OCI-LY1 (cell line): ENCODE measurements around the gene ZER1.
A peak's percentile ranks its signal among the peaks of the same experiment; 100 is the strongest.

ENCODE experiments used
- H2AFZ ChIP-seq: fragments of 200-600 bp; sonication (generic), shearing (Covaris generic); 2 replicates; pipeline ENCODE4 v1.6.0; 2014; ENCODE audit warnings: antibody characterized with exemption, mild to moderate bottlenecking, low read length
- H3F3A ChIP-seq: fragments of 200-600 bp; sonication (generic), shearing (Covaris generic); 2 replicates; pipeline ENCODE4 v1.6.0; 2014; ENCODE audit warnings: mild to moderate bottlenecking, antibody characterized with exemption, low read length, moderate library complexity; ENCODE audit not compliant: insufficient read depth
- H3K27ac ChIP-seq: fragments of 200-600 bp; sonication (generic); 2 replicates; pipeline ENCODE4 v1.5.1; 2014; ENCODE audit warnings: low read length, mixed run types, mild to moderate bottlenecking, low read depth; ENCODE audit not compliant: poor library complexity, severe bottlenecking
- H3K27me3 ChIP-seq: fragments of 200-600 bp; sonication (generic); 2 replicates; pipeline ENCODE4 v1.6.0; 2014; ENCODE audit warnings: antibody characterized with exemption, mild to moderate bottlenecking, low read length, moderate library complexity; ENCODE audit not compliant: insufficient read depth
- H3K36me3 ChIP-seq: fragments of 200-600 bp; sonication (generic); 2 replicates; pipeline ENCODE4 v1.6.1; 2014; ENCODE audit warnings: mild to moderate bottlenecking, antibody characterized with exemption, low read length, moderate library complexity, mixed read lengths; ENCODE audit not compliant: insufficient read depth
- H3K4me1 ChIP-seq: fragments of 200-600 bp; sonication (generic); 2 replicates; pipeline ENCODE4 v1.5.1; 2014; ENCODE audit warnings: mild to moderate bottlenecking, low read length, moderate library complexity; ENCODE audit not compliant: insufficient read depth, severe bottlenecking
- H3K4me2 ChIP-seq: fragments of 200-600 bp; sonication (generic), shearing (Covaris generic); 2 replicates; pipeline ENCODE4 v1.6.1; 2014; ENCODE audit warnings: low read length
- H3K4me3 ChIP-seq: fragments of 200-600 bp; sonication (generic); 2 replicates; pipeline ENCODE4 v1.5.1; 2014; ENCODE audit warnings: low read length, low read depth, mild to moderate bottlenecking, mixed read lengths; ENCODE audit not compliant: poor library complexity, severe bottlenecking
- H3K79me2 ChIP-seq: fragments of 200-600 bp; shearing (Covaris generic); 2 replicates; pipeline ENCODE4 v1.6.1; 2016; ENCODE audit warnings: mixed run types, low read length, mixed read lengths; ENCODE audit not compliant: insufficient read depth
- H3K9ac ChIP-seq: fragments of 200-600 bp; sonication (generic), shearing (Covaris generic); 2 replicates; pipeline ENCODE4 v1.6.1; 2014; ENCODE audit warnings: mild to moderate bottlenecking, low read length, mixed read lengths
- H3K9me2 ChIP-seq: fragments of 200-600 bp; sonication (generic), shearing (Covaris generic); 2 replicates; pipeline ENCODE4 v1.6.1; 2014; ENCODE audit warnings: low read depth, mild to moderate bottlenecking, low read length, mixed read lengths
- H3K9me3 ChIP-seq: fragments of 200-600 bp; shearing (Covaris generic); 2 replicates; pipeline ENCODE4 v1.6.1; 2014; ENCODE audit warnings: low read length, mixed read lengths
- H4K20me1 ChIP-seq: fragments of 200-600 bp; sonication (generic), shearing (Covaris generic); 2 replicates; pipeline ENCODE4 v1.6.0; 2016; ENCODE audit warnings: mild to moderate bottlenecking, low read length; ENCODE audit not compliant: insufficient read depth
- CTCF ChIP-seq: fragments of 200-600 bp; sonication (generic), shearing (Covaris generic); IDR thresholded peaks from 2 replicates; pipeline ENCODE4 v1.5.1; 2017; ENCODE audit warnings: mild to moderate bottlenecking, antibody characterized with exemption, low read length, moderate library complexity, mixed read lengths
- EZH2 ChIP-seq: fragments of 200-600 bp; sonication (generic), shearing (Covaris generic); IDR thresholded peaks from 2 replicates; pipeline ENCODE4 v1.8.0; 2017; ENCODE audit warnings: borderline replicate concordance, mixed run types, mild to moderate bottlenecking, antibody characterized with exemption, low read length, moderate library complexity, mixed read lengths

ZER1 gene

DNA sequence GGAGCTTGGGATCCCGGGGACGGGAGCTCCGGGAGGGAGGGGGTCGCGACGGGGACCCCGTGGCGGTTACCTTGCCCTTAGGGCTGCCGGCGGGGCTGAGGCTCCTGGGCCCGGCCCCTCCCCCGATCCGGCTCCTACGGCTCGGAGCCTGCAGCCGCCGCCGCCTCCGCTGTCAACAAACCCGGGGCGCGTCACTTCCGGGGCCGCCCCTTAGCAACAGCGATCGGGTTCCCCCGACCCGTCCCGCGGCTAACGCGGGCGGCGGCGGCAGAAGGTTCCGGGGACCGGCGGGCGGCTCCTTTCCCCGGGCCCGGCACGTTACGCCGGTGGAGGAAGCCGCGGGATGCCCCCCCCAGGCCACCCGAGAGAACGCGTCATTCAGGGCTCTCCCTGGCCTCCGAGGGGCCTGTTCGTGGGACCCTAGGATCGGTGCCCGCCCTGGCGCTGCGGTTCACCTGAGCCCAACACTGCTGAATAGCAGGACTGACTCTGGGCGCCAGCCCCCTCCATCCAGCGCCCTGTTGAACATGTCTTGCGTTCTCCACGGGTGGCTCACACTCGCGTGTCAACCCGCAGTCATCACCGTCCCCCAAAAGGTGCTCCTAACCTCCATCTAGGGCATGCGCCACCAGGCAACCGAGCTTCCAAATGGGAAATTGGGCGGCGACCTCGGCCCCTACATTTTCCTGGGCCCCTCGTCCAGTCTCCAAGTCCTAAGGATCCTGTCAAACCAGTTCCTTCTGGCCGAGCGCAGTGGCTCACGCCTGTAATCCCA lies at the start of gene ZER1:
Gene ZER1, minus strand, starts transcription at position 183 of the 775 bp plus-strand sequence. CDS start 16,362 bp downstream, outside the sequence.
- H3F3A ChIP-seq: no peaks in the 10 kb centered on the region
- H3K4me1 ChIP-seq: peaks cover 21% of the 10 kb centered on the region
- peak within 1 kb of the TSS; percentile 99 for H3K4me2 ChIP-seq
- peaks cover 3% of the 10 kb centered on the region; the same call in 1 of the 2 replicates for H3K9me3 ChIP-seq
- H3K36me3 ChIP-seq: no peaks in the 10 kb centered on the region
- TF ChIP-seq CTCF: no peak
- TF ChIP-seq EZH2: no peak
- H3K9me2 ChIP-seq: no peaks in the 10 kb centered on the region
- H3K27me3 ChIP-seq: no peaks in the 10 kb centered on the region
- H3K4me3 ChIP-seq: peak within 1 kb of the TSS; percentile 90
- H3K79me2 ChIP-seq: no peaks in the 10 kb centered on the region
- H3K27ac ChIP-seq: peak within 1 kb of the TSS; percentile 80
- H3K9ac ChIP-seq: peak within 1 kb of the TSS; percentile 87
- H4K20me1 ChIP-seq: no peaks in the 10 kb centered on the region
- peak within 1 kb of the TSS; percentile 87; the same call in 1 of the 2 replicates for H2AFZ ChIP-seq

GRCh38 chr9:128820665-128821583 lies 49.2 kb upstream of the ZER1 start:
- H3K9ac ChIP-seq: no peak overlapping the region
- no peaks in the 10 kb centered on the region for H3K79me2 ChIP-seq
- no peak overlapping the region for H3K27ac ChIP-seq
- TF ChIP-seq EZH2: no peak
- TF ChIP-seq CTCF: no peak
- no peak overlapping the region for H3K4me3 ChIP-seq
- 0 out of 2 replicates have a peak, but pooled peaks cover 5% of the 10 kb centered on the region for H3F3A ChIP-seq
- peaks cover 51% of the 10 kb centered on the region for H3K36me3 ChIP-seq
- no peaks in the 10 kb centered on the region for H3K9me3 ChIP-seq
- no peaks in the 10 kb centered on the region for H3K27me3 ChIP-seq
- H3K9me2 ChIP-seq: no peaks in the 10 kb centered on the region
- peaks cover 11% of the 10 kb centered on the region for H3K4me1 ChIP-seq
- no peaks in the 10 kb centered on the region for H4K20me1 ChIP-seq
- no peak overlapping the region for H2AFZ ChIP-seq
- no peak overlapping the region for H3K4me2 ChIP-seq

DNA sequence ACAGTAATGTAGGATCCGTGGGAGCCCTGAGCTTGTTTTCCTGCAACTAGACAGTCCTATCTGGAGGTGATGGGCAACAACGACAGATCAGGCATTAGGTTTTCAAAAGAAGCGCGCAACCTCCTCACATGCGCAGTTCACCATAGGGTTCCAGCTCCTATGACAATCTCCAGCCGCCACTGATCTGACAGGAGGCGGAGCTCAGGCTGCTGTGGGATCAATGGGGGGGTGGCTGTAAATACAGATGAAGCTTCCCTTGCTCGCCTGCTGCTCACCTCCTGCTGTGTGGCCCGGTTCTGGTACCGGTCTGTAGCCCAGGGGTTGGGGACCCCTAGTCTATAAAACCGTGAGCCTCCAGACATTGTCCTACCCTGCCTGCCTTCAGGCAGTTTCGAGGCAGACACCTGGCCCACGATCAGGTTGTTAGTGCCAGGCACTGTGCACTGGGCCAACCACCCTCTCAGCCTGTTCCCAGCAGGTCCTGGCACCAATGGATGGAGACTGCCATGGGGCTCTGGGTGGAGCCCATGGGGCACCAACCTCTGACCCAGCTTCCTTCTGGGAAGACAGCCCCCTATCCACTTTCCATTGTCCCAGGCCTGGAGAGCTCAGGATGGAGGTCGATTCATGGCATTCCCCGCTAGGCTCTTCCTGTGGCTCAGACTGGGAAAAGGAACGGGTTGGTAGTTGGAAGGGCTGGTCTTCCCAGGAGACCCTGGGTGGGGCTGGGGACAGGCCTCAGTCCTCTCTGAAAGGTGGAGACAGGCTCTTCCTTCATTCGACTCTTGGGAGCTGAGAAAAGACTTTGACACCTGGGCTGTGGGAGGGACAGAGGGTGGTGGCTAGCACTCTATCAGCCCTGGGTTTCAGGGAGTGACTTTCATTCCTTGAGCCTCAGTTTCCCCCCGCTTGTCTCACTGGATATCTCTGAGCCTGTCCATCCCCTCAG lies 48.3 kb upstream of the ZER1 start:
- H3K9ac ChIP-seq: no peak overlapping the region; the same call in 1 of the 2 replicates
- peak overlapping the region; percentile 96 for H3K4me2 ChIP-seq
- no peaks in the 10 kb centered on the region for H3K79me2 ChIP-seq
- H3K4me3 ChIP-seq: peak overlapping the region; percentile 71
- peaks cover 42% of the 10 kb centered on the region for H3K36me3 ChIP-seq
- no peaks in the 10 kb centered on the region for H3K9me3 ChIP-seq
- H3K9me2 ChIP-seq: no peaks in the 10 kb centered on the region
- H3K27me3 ChIP-seq: no peaks in the 10 kb centered on the region
- no peaks in the 10 kb centered on the region for H4K20me1 ChIP-seq
- no peak for TF ChIP-seq EZH2
- no peak for TF ChIP-seq CTCF
- H3F3A ChIP-seq: 0 out of 2 replicates have a peak, but pooled peaks cover 5% of the 10 kb centered on the region
- no peak overlapping the region for H3K27ac ChIP-seq
- no peak overlapping the region for H2AFZ ChIP-seq
- peaks cover 11% of the 10 kb centered on the region for H3K4me1 ChIP-seq
